ENCODE measurements around the gene MAGI3. TPM values are rescaled to one million over a fixed set of nuclear protein-coding genes. Genes with fewer than 3 reads are reported as not detected.
"Not testable (repeated sequence)": the region's sequence is repeated elsewhere in the genome, so short reads cannot be mapped to it uniquely, and the experiment has no call there.

The MAGI3 gene
- total and polyA plus RNA-seq, 2 of the 13 experiments (the other 11 are each of a cell fraction or from before 2014, with no cell fraction given), result 4.0 to 11.8 TPM

- not testable (repeated sequence) for TF ChIP-seq SOX6 (IDR thresholded peaks at IDR 0.05)
- TF ChIP-seq SOX6 (CRISPR knock-in tag; IDR thresholded peaks at IDR 0.05) (peak; percentile 83), IRF9 (CRISPR knock-in tag; IDR thresholded peaks at IDR 0.05; ENCODE audit: borderline replicate concordance) (peak; percentile 64; the same call in 1 of the 2 replicates), NCOA2 (CRISPR knock-in tag; IDR thresholded peaks at IDR 0.05) (peak; percentile 63; the same call in 1 of the 2 replicates), ERF (CRISPR knock-in tag; IDR thresholded peaks at IDR 0.05) (peak; percentile 23; the same call in 1 of the 2 replicates), HMG20B (CRISPR knock-in tag; conservative IDR thresholded peaks at IDR 0.05) (peak; percentile 83), ZNF350 (CRISPR knock-in tag; IDR thresholded peaks at IDR 0.05; ENCODE audit: borderline replicate concordance, low read depth) (peak; percentile 69; the same call in 1 of the 2 replicates), ZNF263 (CRISPR knock-in tag; IDR thresholded peaks at IDR 0.05) (peak; percentile 41; the same call in 1 of the 2 replicates), ONECUT2 (CRISPR knock-in tag; IDR thresholded peaks at IDR 0.05) (peak; percentile 45), ZSCAN5A (CRISPR knock-in tag; IDR thresholded peaks at IDR 0.05; ENCODE audit: borderline replicate concordance) (peak; percentile 33; the same call in 1 of the 2 replicates), MIXL1 (CRISPR knock-in tag; IDR thresholded peaks at IDR 0.05) (peak; percentile 62; the same call in 1 of the 2 replicates), ZNF230 (CRISPR knock-in tag; IDR thresholded peaks at IDR 0.05) (peak; percentile 12; the same call in 1 of the 2 replicates), THAP9 (CRISPR knock-in tag; IDR thresholded peaks at IDR 0.05; ENCODE audit: borderline replicate concordance) (peak; percentile 55; the same call in 1 of the 2 replicates), TEAD3 (CRISPR knock-in tag; optimal IDR thresholded peaks at IDR 0.05; ENCODE audit: borderline replicate concordance) (peak; percentile 17), ZNF761 (CRISPR knock-in tag; conservative IDR thresholded peaks at IDR 0.05) (peak; percentile 76; the same call in 1 of the 2 replicates), CEBPB (IDR thresholded peaks at IDR 0.05; ENCODE audit: borderline replicate concordance, low read depth, low read length) (peak; percentile 90), ZNF121 (CRISPR knock-in tag; IDR thresholded peaks at IDR 0.05) (peak; percentile 52; the same call in 1 of the 2 replicates), PITX1 (CRISPR knock-in tag; IDR thresholded peaks at IDR 0.05) (peak; percentile 85), ESRRA (CRISPR knock-in tag; IDR thresholded peaks at IDR 0.05; ENCODE audit: low read depth) (peak; percentile 67; the same call in 1 of the 2 replicates), ZNF124 (CRISPR knock-in tag; IDR thresholded peaks at IDR 0.05) (peak; percentile 73; the same call in 1 of the 2 replicates), RXRB (CRISPR knock-in tag; IDR thresholded peaks at IDR 0.05; ENCODE audit: borderline replicate concordance) (peak; percentile 58; the same call in 1 of the 2 replicates), ZNF557 (CRISPR knock-in tag; IDR thresholded peaks at IDR 0.05) (0 out of 2 replicates have a peak, but pooled peaks have one; percentile 79), THAP11 (CRISPR knock-in tag; IDR thresholded peaks at IDR 0.05) (peak; percentile 63), TFE3 (CRISPR knock-in tag; IDR thresholded peaks at IDR 0.05) (0 out of 2 replicates have a peak, but pooled peaks have one; percentile 35)
These were observed 88.3 kb downstream of the MAGI3 start (continued) for GRCh38 chr1:113478427-113479195.
